ENCODE data around the gene KLRB1.

KLRB1 gene

GRCh38 chr12:9607716-9608115 is at the start of gene KLRB1:
Gene KLRB1, minus strand, starts transcription at chr12:9607916. Its CDS starts 77 bp downstream, at chr12:9607839.
- DNase-seq: no peak

- peak; percentile 83 for DNase-seq
Observed at GRCh38 chr12:9651265-9651729, 43.6 kb upstream of the KLRB1 start.

DNA sequence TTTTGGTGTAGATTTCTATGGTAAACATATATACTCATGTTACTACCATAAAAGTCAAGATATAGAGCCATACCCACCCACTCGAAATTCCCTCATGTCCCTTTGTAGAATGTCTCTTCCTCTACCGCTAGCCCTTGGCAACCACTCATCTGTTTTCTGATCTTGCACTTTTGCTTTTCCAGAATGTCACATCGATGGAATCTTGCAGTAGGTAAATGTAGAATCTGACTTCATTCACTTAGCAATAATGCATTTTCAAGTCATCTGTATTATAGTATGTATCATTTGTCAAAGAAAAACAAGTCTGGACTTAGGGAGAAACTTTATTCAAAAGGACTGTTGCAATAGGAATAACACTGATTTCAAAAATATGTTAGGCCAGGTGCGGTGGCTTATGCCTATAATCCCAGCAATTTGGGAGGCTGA is 42.4 kb upstream of the KLRB1 start:
- DNase-seq: no peak

GRCh38 chr12:9649532-9649940 is 41.8 kb upstream of the KLRB1 start:
- DNase-seq: peak; percentile 36

GRCh38 chr12:9648701-9649531 is 41.2 kb upstream of the KLRB1 start:
- DNase-seq: no peak

DNA sequence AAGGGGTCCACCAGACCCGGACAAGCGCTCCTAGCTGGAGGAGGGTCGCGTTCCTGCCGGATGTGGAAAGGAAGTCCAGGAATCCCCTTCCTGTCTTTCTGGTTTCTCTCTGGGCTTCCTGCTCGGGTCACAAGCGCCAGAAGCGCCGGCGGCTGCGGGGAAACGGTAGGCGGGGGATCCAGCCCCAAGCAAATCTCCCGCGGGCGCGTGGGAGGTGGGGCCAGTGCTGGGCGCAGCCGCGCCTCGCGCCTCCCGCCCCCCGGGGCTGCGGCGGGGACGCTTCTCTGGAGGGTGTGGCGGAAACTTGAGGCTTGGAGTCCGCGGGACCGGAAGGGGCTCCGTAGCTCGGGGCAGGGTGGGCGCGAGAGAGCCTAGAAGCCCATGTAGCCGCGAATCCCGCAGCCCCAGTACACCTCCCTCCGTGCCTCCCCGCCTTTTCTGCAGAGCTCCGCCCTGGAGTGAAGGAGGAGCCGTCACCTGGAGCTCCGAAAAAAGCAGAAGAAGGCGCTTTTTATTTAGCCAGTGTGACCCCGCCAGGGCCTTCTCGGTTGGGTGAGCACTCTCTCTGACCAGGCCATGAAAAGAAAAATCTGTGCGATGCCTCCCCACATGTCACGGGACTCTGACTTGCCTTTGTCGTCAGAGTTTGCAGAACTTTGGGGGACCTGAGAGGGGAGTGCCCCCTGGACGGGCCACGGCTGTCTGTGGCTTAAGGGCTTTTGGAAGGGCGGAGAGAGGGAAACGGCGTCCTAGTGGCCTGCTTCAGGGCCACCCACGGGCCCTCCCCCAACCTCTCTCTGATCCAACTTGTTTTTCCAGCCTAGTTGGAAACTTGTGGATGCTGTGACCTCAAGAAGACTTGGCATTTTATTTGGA is 40.3 kb upstream of the KLRB1 start:
- DNase-seq: peak; percentile 92

- no peak for DNase-seq
Observed at GRCh38 chr12:9646794-9647781, 39.4 kb upstream of the KLRB1 start.

DNA sequence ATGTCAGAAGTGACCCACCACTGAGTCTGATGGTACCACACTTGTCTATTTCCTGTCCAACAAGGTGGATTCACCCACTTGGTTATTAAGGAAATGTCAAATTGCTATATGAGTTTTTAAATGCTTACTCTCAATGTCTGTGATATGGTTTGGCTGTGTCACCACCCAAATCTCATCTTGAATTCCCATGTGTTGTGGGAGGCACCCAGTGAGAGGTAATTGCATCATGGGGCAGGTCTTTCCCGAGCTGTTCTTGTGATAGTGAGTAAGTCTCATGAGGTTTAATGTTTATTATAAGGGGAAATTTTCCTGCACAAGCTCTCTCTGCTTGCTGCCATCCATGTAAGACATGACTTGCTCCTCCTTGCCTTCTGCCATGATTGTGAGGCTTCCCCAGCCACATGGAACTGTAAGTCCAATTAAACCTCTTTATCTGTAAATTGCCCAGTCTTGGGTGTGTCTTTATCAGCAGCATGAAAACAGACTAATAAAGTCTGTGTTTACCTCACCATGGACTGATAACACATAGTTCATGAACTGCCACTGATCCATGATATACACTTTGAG is 37.4 kb upstream of the KLRB1 start:
- peak; percentile 65 for DNase-seq

DNA sequence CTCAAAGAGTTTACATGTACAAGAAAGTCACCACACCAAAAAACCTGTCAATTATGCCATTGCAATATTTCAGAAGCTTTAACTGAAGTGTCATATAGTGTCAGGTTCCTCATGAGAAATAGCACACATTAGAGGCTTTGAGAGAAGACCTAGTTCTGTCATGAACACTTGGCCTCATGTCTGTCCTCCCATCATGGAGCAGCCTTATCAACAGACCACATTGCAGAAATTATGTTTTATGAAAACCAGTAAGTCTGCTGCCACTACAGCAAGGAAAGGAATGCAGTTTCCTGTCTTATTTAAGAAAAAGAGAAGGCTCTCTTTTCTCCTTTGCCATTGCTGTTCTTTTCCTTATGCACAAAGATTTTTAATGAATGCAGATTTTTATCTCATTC is 35.5 kb upstream of the KLRB1 start:
- DNase-seq: no peak

- DNase-seq: no peak
Observed at GRCh38 chr12:9642606-9643265, 35.0 kb upstream of the KLRB1 start.

- no peak for DNase-seq
Observed at GRCh38 chr12:9640024-9640423, 32.3 kb upstream of the KLRB1 start.

DNA sequence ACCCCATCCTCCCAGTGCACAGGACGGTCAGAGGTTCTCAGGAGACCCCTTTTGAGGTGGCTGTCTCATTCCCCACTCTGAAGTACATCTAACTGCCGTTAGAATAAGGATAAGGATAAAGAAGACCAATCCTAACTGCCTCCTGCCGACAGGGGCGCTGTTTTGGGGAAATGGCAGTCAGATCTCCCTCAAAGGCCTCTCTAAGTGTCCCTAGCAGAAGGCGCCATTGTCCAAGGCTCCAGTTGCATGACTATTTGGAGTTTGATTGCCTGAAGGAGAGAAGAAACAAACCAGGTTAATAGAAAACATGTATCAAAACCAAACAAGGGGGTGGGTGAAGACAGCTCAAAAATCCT is 29.1 kb upstream of the KLRB1 start:
- no peak for DNase-seq

GRCh38 chr12:9636150-9636850 is 28.6 kb upstream of the KLRB1 start:
- DNase-seq: no peak

DNA sequence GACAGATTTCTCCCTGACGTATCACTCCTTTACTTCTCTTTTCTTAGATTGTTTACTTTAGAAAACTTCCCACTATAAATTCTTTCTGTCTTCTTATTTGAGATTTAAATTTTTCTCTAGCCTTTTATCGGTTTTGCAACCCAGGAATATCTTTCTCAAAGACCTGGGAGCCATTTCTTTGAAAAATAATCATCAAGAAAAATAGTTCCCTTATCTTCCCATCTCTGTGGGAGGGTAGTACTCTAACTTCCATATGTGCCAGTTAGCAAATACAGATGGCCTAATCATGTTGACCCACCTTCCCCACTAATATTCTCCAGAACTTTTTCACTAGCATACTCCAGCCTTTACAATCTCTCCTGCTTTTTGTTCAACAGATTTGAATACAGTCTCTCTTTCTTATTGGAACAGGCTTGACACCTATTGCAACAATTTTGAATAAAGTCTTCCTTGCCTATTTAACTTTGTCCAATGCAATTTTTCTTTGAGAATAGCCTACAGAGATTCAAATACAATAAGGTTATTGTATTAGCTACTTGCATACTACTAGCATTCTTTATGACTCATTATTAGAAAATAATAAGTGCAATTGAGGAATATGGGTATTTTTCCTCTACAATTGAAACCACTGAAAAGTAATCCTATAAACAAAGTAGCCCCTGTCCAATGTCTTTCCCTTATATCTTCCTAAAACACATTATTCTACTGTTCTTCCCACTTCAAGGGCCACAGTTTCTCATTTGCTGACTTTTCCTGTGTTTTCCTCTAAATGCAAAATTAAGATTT is 27.4 kb upstream of the KLRB1 start:
- no peak for DNase-seq

DNA sequence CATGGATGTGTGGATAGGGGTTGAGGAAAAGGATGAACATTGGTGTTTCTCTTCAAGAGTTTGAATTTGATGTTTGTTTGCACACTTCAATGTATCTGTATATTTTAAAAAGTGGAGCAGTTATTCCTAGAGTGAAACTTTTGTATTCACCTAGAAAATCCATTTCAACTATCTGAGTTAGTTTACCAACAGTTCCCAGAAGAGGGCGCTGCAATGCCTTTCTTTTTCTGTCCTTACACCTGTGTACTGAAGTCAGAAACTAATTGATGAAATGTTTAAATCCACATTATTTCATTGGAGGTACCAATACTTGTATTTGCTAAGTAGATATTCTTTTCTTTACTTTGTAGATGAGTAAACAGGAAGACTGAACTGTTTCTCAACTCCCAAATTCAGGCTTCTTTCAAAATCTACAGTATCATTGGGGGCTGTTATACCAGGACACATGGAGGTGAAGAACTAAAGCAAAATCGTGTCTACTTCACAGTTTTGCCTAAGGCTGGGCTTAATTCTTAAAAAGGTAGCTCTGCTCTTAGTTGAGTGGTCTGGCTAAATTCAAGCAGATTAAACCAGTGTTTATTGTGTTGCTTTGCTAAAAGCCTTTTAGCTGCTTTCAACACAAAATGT is 26.6 kb upstream of the KLRB1 start:
- peak; percentile 73 for DNase-seq

GRCh38 chr12:9632766-9633165 is 25.1 kb upstream of the KLRB1 start:
- DNase-seq: no peak

DNA sequence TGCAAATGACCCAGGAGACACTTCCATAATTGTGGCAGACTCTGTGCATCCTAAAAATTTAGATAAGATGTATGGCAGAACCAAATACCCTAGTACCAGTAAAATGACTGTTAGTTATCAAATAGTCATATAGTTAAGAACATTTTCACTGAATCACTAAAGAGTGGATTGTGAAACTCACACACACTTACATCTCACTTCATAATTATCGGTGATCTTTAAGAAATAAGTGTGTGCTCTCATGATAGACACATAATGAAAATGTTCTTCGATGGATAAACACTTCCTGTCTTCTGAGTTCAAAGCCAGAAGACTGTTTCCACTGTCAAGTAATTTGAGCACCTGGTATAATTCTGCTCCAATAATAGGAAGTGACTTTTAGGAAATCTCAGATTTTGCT is 19.1 kb upstream of the KLRB1 start:
- DNase-seq: no peak

GRCh38 chr12:9626291-9626690 is 18.6 kb upstream of the KLRB1 start:
- DNase-seq: no peak

- DNase-seq: no peak
Observed at GRCh38 chr12:9625019-9625418, 17.3 kb upstream of the KLRB1 start.
